Measurements from ENCODE around the gene ABCC11.

DNA sequence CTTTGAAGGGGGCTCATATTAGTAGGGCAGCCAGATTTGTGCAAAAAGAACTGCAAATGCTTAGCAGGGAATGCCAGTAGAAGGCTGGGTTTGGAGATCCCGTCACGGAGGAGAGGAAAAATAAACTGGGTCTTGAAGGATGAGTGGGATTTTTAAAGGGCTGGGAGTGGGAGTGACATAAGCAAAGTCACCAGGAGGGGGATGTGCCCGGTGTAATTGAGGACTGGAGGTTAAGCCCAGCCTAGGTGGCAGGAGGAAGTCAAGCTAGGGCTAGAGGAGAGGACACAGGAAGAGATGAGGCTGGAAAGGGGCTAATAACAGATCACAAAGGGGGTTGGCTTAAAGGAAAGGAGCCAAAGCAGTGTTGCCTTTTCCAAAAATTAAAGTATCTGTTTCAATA is 26.4 kb downstream of the ABCC11 start:
- no peak for TF ChIP-seq POLR2A (IDR thresholded peaks at IDR 0.05)
- TF ChIP-seq, protein P1, sequence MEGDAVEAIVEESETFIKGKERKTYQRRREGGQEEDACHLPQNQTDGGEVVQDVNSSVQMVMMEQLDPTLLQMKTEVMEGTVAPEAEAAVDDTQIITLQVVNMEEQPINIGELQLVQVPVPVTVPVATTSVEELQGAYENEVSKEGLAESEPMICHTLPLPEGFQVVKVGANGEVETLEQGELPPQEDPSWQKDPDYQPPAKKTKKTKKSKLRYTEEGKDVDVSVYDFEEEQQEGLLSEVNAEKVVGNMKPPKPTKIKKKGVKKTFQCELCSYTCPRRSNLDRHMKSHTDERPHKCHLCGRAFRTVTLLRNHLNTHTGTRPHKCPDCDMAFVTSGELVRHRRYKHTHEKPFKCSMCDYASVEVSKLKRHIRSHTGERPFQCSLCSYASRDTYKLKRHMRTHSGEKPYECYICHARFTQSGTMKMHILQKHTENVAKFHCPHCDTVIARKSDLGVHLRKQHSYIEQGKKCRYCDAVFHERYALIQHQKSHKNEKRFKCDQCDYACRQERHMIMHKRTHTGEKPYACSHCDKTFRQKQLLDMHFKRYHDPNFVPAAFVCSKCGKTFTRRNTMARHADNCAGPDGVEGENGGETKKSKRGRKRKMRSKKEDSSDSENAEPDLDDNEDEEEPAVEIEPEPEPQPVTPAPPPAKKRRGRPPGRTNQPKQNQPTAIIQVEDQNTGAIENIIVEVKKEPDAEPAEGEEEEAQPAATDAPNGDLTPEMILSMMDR (IDR thresholded peaks at IDR 0.05), result no peak
